Large intestine (tissue), 12 donors: Measurements from ENCODE around the gene ANGPTL4. TPM values are rescaled to one million over a fixed set of nuclear protein-coding genes. Genes with fewer than 3 reads are reported as not detected.
A peak's percentile ranks its signal among the peaks of the same experiment; 100 is the strongest.
"Not testable (repeated sequence)": the region's sequence is repeated elsewhere in the genome, so short reads cannot be mapped to it uniquely, and the experiment has no call there.

Source experiments
- DNase-seq, 2 donors: peaks; one replicate each; pipeline versions ENCODE4 v3.0.0 to v3.0.0-alpha.2; 2013
- H3K27ac ChIP-seq: one replicate; pipeline ENCODE4 v1.5.1; 2013; ENCODE audit warnings: low read length
- H3K27me3 ChIP-seq: 2 replicates; pipeline ENCODE4 v1.6.1; 2013; ENCODE audit warnings: low read length; ENCODE audit not compliant: control insufficient read depth, insufficient read depth
- H3K36me3 ChIP-seq: 2 replicates; pipeline ENCODE4 v1.6.1; 2013; ENCODE audit warnings: low read length; ENCODE audit not compliant: control insufficient read depth, insufficient read depth
- H3K4me1 ChIP-seq: one replicate; pipeline ENCODE4 v1.6.1; 2013; ENCODE audit warnings: low read length; ENCODE audit not compliant: control insufficient read depth, insufficient read depth
- H3K4me3 ChIP-seq: one replicate; pipeline ENCODE4 v1.5.1; 2013; ENCODE audit warnings: low read length
- H3K9me3 ChIP-seq: one replicate; pipeline ENCODE4 v1.6.1; 2013; ENCODE audit warnings: mild to moderate bottlenecking, low read depth, low read length, moderate library complexity; ENCODE audit not compliant: control insufficient read depth
- WGBS: methylation state at CpG from one replicate; pipeline ENCODE4 v1.1.5; 2013; ENCODE audit warnings: low lambda C conversion rate; ENCODE audit not compliant: insufficient coverage; 5-methylcytosine and 5-hydroxymethylcytosine counted together
- long read RNA-seq, 11 donors: transcript quantifications; one replicate each; lab custom pipeline, GENCODE V29; 2026
- polyA plus RNA-seq: library from polyadenylated mRNA; unstranded; fragments of 120-200 nt; gene quantifications from one replicate; pipeline ENCODE4 v1.2.1, GENCODE V29; 2013

The ANGPTL4 gene, protein sequence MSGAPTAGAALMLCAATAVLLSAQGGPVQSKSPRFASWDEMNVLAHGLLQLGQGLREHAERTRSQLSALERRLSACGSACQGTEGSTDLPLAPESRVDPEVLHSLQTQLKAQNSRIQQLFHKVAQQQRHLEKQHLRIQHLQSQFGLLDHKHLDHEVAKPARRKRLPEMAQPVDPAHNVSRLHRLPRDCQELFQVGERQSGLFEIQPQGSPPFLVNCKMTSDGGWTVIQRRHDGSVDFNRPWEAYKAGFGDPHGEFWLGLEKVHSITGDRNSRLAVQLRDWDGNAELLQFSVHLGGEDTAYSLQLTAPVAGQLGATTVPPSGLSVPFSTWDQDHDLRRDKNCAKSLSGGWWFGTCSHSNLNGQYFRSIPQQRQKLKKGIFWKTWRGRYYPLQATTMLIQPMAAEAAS
- polyA plus RNA-seq = 0.97 TPM
- long read RNA-seq, donor 1 = 0 reads
- long read RNA-seq, donor 2 = 0 reads
- long read RNA-seq, donor 3 = 0 reads
- long read RNA-seq, donor 4 = 0 reads
- long read RNA-seq, donor 5 = 0 reads
- long read RNA-seq, donor 6 = 0 reads
- long read RNA-seq, donor 7, partial matches to known transcripts = 0 of 5 reads
- long read RNA-seq, donor 7, other reads (novel, unspliced or antisense) = 5 of 5 reads
- long read RNA-seq, donor 8 = 0 reads
- long read RNA-seq, donor 9 = 0 reads
- long read RNA-seq, donor 10, partial matches to known transcripts = 0 of 1 reads
- long read RNA-seq, donor 10, other reads (novel, unspliced or antisense) = 0 of 1 reads
- long read RNA-seq, donor 11 = 0 reads

DNA sequence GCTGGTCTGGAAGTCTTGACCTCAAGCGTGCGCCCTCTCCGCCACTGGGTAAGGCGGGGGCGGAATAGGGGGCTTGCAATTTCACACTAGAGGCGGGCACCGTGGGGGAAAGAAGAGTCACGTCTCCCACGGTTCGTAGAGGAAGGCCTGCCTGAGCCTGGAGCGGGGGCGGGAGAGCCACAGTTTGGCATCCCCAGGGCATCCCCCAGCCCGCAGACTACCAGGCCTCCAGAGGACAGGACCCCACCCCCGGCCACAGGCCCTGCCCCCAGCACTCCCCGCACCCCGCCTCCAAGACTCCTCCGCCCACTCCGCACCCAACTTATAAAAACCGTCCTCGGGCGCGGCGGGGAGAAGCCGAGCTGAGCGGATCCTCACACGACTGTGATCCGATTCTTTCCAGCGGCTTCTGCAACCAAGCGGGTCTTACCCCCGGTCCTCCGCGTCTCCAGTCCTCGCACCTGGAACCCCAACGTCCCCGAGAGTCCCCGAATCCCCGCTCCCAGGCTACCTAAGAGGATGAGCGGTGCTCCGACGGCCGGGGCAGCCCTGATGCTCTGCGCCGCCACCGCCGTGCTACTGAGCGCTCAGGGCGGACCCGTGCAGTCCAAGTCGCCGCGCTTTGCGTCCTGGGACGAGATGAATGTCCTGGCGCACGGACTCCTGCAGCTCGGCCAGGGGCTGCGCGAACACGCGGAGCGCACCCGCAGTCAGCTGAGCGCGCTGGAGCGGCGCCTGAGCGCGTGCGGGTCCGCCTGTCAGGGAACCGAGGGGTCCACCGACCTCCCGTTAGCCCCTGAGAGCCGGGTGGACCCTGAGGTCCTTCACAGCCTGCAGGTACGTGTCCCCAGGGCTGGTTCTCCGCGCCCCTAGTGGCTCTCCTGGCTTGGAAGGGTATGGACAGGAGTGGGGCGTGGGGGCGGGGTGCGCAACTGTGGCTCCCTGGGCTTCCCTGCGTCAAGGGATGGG, at the start of gene ANGPTL4:
ANGPTL4 (plus strand) TSS at position 353 of the 969 bp plus-strand sequence; CDS start at position 520, 167 bp downstream.
- Histone ChIP-seq H3K36me3 (no peaks in the 10 kb centered on the region), H3K9me3 (no peaks in the 10 kb centered on the region), H3K4me1 (peaks cover 27% of the 10 kb centered on the region), H3K27me3 (peaks cover 26% of the 10 kb centered on the region), H3K4me3 (peak within 1 kb of the TSS; percentile 45), H3K27ac (no peak within 1 kb of the TSS)
- DNase-seq = peak in 1 of 2 donors; percentile 58
- no CpG with 5 or more reads among the region's 81 CpGs for WGBS

DNA sequence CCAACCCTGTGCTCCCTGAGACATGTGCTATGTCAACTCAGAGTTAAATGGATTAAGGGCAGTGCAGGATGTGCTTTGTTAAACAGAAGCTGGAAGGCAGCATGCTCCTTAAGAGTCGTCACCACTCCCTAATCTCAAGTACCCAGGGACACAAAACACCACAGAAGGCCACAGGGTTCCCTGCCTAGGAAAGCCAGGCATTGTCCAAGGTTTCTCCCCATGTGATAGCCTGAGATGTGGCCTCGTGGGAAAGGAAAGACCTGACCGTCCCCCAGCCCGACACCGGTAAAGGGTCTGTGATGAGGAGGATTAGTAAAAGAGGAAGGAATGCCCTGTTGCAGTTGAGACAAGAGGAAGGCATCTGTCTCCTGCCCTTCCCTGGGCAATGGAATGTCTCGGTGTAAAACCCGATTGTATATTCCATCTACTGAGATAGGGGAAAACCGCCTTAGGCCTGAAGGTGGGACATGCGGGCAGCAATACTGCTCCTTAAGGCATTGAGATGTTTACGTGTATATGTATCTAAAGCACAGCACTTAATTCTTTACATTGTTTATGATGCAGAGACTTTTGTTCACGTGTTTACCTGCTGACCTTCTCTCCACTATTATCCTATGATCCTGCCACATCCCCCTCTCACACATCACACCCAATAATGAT, 48.8 kb upstream of the ANGPTL4 start:
- 100% methylated on average over 1 of the region's 11 CpGs for WGBS

DNA sequence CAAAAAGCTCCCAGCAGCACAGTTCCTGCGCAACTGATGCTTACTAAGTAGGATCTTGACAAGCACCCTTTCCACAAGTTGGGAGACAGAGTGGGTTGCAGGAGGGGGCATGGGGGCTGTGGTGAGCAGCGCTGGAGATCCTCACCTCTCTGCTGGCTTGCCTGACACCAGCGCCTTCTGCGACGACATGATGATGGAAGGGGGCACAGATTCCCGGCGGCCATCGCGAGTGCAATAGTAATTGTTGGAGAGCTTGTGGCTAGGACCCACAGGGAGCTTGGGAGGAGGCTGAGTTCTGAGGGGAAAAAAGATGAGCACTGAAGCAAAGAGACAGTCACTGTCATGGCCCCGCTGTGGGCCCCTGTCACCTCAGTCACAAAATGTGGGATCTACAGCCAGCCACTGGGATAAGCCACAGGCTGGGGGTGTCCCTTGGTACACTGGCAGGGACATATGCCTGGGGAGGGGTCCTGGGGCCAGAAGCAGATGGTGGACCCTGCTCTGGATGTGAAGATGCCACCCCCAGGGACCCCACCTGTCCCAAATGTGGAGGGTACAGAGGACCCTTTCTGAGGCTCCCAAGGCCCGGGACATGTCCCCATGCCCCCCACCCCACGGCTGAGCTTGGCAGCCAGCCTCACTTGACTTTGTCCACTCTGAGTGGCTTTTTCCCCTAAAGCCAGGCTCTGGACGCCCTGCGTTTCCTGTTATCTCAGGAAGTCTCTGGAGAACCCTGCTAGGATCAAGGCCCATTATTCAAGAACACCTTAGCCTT, 47.4 kb upstream of the ANGPTL4 start:
- peaks cover 47% of the 10 kb centered on the region for H3K36me3 ChIP-seq
- DNase-seq = no peak
- H3K4me1 ChIP-seq = peaks cover 10% of the 10 kb centered on the region
- no peak overlapping the region for H3K27ac ChIP-seq
- H3K27me3 ChIP-seq = no peaks in the 10 kb centered on the region
- no peak overlapping the region for H3K4me3 ChIP-seq
- H3K9me3 ChIP-seq = no peaks in the 10 kb centered on the region
- WGBS = no CpG with 5 or more reads among the region's 14 CpGs

More for the DNA sequence above, 48.8 kb upstream of the ANGPTL4 start:
- H3K4me3 ChIP-seq, H3K27me3 ChIP-seq, H3K27ac ChIP-seq, H3K9me3 ChIP-seq, H3K4me1 ChIP-seq, DNase-seq: not testable (repeated sequence)
- H3K36me3 ChIP-seq = peaks cover 58% of the 10 kb centered on the region

DNA sequence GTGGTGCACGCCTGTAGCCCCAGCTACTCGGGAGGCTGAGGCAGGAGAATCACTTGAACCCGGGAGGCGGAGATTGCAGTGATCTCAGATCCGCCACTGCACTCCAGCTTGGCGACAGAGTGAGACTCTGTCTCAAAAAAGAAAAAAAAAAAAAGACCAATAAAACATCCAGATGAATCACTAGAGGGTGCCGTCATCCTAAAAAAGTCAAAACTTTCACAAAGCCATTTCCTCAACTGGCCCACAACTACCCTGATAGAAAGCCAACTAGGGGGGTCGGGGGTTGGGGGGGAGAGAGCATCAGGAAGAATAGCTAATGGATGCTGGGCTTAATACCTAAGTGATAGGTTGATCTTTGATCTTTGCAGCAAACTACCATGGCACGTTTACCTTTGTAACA, 45.1 kb upstream of the ANGPTL4 start:
- not testable (repeated sequence) for H3K27me3 ChIP-seq, H3K9me3 ChIP-seq, H3K4me3 ChIP-seq, H3K27ac ChIP-seq, H3K4me1 ChIP-seq, DNase-seq
- 40% methylated on average over 1 of the region's 9 CpGs for WGBS
- H3K36me3 ChIP-seq = peaks cover 42% of the 10 kb centered on the region

DNA sequence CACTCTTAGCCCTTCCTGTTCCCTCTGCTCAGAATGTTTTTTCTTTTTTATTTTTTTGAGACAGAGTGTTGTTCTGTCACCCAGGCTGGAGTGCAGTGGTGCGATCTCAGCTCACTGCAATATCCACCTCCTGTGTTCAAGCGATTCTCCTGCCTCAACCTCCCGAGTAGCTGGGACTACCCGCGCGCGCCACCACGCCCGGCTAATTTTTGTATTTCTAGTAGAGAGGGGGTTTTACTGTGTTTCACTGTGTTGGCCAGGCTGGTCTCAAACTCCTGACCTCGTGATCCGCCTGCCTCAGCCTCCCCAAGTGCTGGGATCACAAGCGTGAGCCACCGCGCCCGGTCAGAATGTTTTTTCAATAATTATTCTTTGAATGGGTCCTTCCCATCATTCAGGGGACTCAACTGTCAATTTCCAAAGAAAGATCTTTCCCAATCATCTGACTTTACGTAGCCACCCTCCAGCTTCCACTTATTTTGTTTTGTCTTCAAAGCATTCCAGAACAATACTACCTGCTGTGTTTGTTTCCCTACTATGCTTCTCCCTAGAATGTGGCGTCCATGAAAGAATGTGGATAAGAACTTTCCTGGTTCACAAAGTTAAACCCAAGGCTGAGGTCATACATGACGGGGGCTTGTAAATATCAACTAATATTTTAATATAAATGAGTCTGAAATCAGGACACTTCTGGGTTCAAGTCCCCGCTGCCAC, 44.0 kb upstream of the ANGPTL4 start:
- Histone ChIP-seq H3K36me3 (peaks cover 40% of the 10 kb centered on the region), H3K27ac (peak overlapping the region; percentile 83), H3K4me3 (peak overlapping the region; percentile 83), H3K9me3 (no peaks in the 10 kb centered on the region), H3K27me3 (no peaks in the 10 kb centered on the region), H3K4me1 (peaks cover 12% of the 10 kb centered on the region)
- 83% methylated on average over 1 of the region's 19 CpGs for WGBS
- DNase-seq = no peak

DNA sequence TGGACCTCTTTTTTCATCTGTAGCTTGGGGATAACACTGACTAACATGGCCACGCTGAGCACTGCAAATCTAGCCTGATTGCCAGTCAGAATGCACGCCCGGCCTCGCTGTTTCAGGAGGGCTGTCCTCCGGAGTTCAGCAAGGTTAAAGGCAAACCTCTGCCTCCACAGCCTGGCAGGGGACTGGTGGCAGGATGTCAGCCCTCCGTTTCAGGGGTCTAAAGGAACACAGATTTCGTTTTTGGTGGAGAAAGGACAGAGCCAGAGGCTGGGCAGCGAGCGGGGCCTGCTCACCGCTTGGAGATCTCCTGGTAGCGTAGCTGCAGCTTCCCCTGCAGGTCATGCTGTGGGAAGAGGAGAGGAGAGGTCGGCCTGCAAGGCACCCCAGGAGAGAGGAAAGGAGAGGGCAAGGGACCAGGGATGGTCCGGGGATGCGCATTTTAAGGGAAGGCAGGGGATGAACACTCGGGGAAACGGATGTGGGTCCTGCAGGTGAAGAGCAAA, 43.3 kb upstream of the ANGPTL4 start:
- H3K9me3 ChIP-seq = no peaks in the 10 kb centered on the region
- peak in 1 of 2 donors; percentile 55 for DNase-seq
- peaks cover 12% of the 10 kb centered on the region for H3K4me1 ChIP-seq
- peak overlapping the region; percentile 83 for H3K4me3 ChIP-seq
- no CpG with 5 or more reads among the region's 16 CpGs for WGBS
- H3K36me3 ChIP-seq = peaks cover 35% of the 10 kb centered on the region
- H3K27me3 ChIP-seq = no peaks in the 10 kb centered on the region
- peak overlapping the region; percentile 83 for H3K27ac ChIP-seq

DNA sequence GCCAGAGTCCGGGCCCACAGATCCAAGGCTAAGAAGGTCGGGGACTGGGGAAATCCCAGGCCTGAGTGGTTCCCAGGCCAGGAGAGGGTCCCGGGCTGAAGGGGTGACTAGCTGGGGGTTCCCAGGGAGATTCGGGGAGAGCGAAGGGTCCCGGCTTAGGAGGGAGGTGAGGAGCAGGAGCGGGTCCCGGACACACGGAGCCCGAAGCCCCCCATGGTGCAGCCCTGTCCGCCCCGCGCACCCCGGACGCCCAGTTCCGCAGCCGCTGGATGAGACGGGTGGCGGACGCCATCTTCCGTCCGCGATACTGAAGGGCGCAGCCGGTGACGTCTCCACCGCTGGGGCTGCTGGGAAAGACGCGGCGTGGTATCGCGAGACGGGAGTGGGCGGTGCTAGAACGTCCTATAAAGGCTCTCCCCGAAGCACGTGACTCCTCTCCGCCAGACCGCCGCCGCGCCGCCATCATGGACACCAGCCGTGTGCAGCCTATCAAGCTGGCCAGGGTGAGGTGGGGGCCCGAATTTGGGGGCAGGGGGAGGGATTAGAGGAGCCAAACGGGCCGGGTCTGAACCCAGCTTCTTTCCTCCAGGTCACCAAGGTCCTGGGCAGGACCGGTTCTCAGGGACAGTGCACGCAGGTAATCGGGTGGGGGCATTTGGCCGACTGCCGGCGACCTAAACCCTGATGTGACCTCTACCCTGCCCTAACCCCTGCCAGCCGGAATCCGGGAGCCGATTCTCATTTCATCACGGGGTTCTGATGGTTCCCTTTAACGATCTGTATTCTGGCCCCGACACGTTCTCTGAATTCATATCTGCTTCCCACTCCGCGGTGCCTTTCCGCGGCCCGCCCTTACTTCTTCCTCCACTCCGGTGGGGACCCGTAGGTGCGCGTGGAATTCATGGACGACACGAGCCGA, 42.6 kb upstream of the ANGPTL4 start, which contains the start of the genes NDUFA7 and RPS28:
NDUFA7 (minus strand) TSS at position 309 of the 919 bp plus-strand sequence; CDS start at position 292, 17 bp downstream.
RPS28 (plus strand) TSS at position 430 of the 919 bp plus-strand sequence; CDS start at position 465, 35 bp downstream.
- WGBS = no CpG with 5 or more reads among the region's 72 CpGs
- Histone ChIP-seq H3K27ac (peak within 1 kb of the TSS; percentile 83), H3K27me3 (no peaks in the 10 kb centered on the region), H3K4me3 (peak within 1 kb of the TSS; percentile 83), H3K36me3 (peaks cover 29% of the 10 kb centered on the region), H3K4me1 (peaks cover 12% of the 10 kb centered on the region), H3K9me3 (no peaks in the 10 kb centered on the region)
- peak; percentile 96 to 97 for DNase-seq
